ENCODE results near the gene ANXA3. TPM values are rescaled to one million over a fixed set of nuclear protein-coding genes. Genes with fewer than 3 reads are reported as not detected.

Gene ANXA3
- polyA plus RNA-seq, 1 of the 3 experiments (the other 2 are of a cell fraction) = 13.8 TPM

- TF ChIP-seq USF2 (IDR thresholded peaks at IDR 0.05; ENCODE audit: borderline replicate concordance, low read depth, low read length) (no peak), REST (IDR thresholded peaks at IDR 0.05; ENCODE audit: low read depth, low read length) (no peak), SIN3A (IDR thresholded peaks at IDR 0.05; ENCODE audit: borderline replicate concordance, low read depth, low read length) (no peak), EP300 (IDR thresholded peaks at IDR 0.05; ENCODE audit: borderline replicate concordance in 1 of 2, low read depth in 1 of 2, low read length in 1 of 2) (0 out of 4 replicates have a peak, but pooled peaks of 1 of the 2 experiments have one; percentile 19), SMC3 (IDR thresholded peaks at IDR 0.05; ENCODE audit: low read depth, low read length) (no peak)
These were observed 21.9 kb upstream of the ANXA3 start (continued) for GRCh38 chr4:78529569-78530209.

- Histone ChIP-seq H3K79me2 (ENCODE audit: insufficient read depth) (no peaks in the 10 kb centered on the region), H3K4me2 (no peak overlapping the region), H3K9ac (no peak overlapping the region), H3K4me1 (ENCODE audit: control insufficient read depth in 1 of 2, insufficient read depth in 2 of 2, low read depth in 1 of 2, low read length in 1 of 2) (peaks cover 0 to 12% of the 10 kb centered on the region in 2 experiments; a peak in 1 of 4 replicates), H3F3A (replicated peaks; ENCODE audit: insufficient read depth) (no peaks in the 10 kb centered on the region), H3K27me3 (ENCODE audit: insufficient read depth) (no peaks in the 10 kb centered on the region), H3K27ac (ENCODE audit: low read depth in 2 of 2, low read length in 1 of 2) (no peak overlapping the region), H4K20me1 (ENCODE audit: insufficient read depth) (no peaks in the 10 kb centered on the region), H3K9me2 (no peaks in the 10 kb centered on the region), H3K9me3 (0 out of 2 replicates have a peak, but pooled peaks cover 2% of the 10 kb centered on the region), H3K36me3 (replicated peaks in 1 of 2; ENCODE audit: control insufficient read depth in 1 of 2, insufficient read depth in 2 of 2, low read length in 1 of 2) (peaks cover 3 to 16% of the 10 kb centered on the region in 2 experiments), H2AFZ (ENCODE audit: low read depth) (no peak overlapping the region), H3K4me3 (ENCODE audit: low read depth in 2 of 2, low read length in 1 of 2) (no peak overlapping the region)
- no peak for DNase-seq
- WGBS (ENCODE audit: low lambda C conversion rate) = 95% methylated on average over 1 of the region's 1 CpG
- CTCF ChIA-PET = no interaction called here
- POLR2A ChIA-PET = no interaction called here
- TF ChIP-seq MAX (IDR thresholded peaks at IDR 0.05; ENCODE audit: low read depth) = no peak
- TF ChIP-seq FOSL2 (IDR thresholded peaks at IDR 0.05; ENCODE audit: borderline replicate concordance, low read depth) = no peak
- no peak for TF ChIP-seq GABPA (IDR thresholded peaks at IDR 0.05; ENCODE audit: low read depth)
- TF ChIP-seq TCF12 (IDR thresholded peaks at IDR 0.05) = no peak
- no peak for TF ChIP-seq SIN3A (IDR thresholded peaks at IDR 0.05; ENCODE audit: borderline replicate concordance, low read depth, low read length)
- no peak for TF ChIP-seq EZH2phosphoT487 (IDR thresholded peaks at IDR 0.05; ENCODE audit: borderline replicate concordance, low read depth)
- TF ChIP-seq PBX3 (IDR thresholded peaks at IDR 0.05) = no peak
- TF ChIP-seq USF2 (IDR thresholded peaks at IDR 0.05; ENCODE audit: borderline replicate concordance, low read depth, low read length) = no peak
- TF ChIP-seq REST (IDR thresholded peaks at IDR 0.05; ENCODE audit: low read depth, low read length) = no peak
- TF ChIP-seq FOXM1 (IDR thresholded peaks at IDR 0.05; ENCODE audit: low read depth) = no peak
- no peak for TF ChIP-seq FOXJ3 (CRISPR knock-in tag; IDR thresholded peaks at IDR 0.05)
- TF ChIP-seq CHD2 (IDR thresholded peaks at IDR 0.05; ENCODE audit: low read length, partially characterized antibody) = no peak
These were observed 19.5 kb upstream of the ANXA3 start for GRCh38 chr4:78532046-78532445.
